Right hindlimb (tissue), 1 donor: ENCODE measurements around the gene GABBR2.
A peak's percentile ranks its signal among the peaks of the same experiment; 100 is the strongest.

ENCODE experiments used
- DNase-seq: peaks from one replicate; pipeline ENCODE4 v3.0.0-alpha.2; 2018

The GABBR2 gene

DNA sequence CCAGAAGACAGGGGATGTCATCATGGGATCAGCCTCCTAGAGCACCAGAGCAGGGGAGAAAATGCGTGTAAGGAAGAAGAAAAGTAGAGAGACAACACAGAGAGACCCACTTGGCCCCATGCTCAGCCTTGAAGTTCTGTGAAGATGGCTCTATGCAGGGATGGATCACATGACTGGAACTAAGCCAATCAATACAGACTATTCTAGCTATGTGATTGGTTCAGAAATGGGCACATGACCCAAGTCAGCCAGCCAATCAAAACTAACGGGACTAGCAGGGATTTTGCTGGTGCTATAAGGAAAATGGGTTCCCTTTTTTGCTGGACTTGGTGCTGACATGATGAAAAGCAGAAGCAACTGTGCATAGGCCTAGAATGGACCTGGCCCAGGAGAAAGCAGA, 280.3 kb downstream of the GABBR2 start:
- DNase-seq = no peak

DNA sequence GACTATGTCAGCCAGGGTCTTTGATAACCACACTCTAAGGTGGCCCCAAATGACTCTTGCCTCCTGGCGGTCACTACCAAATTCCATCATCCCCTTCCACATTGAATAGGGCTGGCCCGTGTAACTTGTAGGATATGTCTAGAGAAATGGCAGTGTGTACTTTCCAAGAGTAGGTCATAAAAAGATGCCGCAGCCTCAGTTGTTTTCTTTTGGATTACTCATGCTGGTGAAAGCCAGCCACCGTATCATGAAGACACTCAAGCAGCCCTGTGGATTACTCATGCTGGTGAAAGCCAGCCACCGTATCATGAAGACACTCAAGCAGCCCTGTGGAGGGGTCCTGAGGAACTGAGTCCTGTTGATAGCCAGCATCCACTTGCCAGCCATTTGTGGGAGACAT, 281.2 kb downstream of the GABBR2 start:
- DNase-seq = no peak

DNA sequence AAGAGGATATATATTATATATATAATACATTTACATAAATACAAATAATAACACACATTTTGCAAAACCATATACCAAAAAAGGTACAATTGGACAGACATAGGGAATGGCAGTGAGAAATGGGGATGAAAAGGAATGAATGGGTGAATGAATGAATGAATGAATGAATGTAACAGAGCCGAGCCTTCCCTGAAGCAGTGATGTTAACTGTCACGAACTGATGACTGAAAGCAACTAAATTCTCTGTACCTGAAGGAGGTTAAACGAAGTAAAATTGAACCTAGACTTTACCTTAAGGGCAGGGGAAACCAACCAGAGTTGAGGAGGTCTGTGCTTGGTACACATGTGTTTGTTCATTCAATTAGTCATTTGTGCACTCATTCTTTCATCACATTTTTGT, 283.7 kb downstream of the GABBR2 start:
- no peak for DNase-seq

DNA sequence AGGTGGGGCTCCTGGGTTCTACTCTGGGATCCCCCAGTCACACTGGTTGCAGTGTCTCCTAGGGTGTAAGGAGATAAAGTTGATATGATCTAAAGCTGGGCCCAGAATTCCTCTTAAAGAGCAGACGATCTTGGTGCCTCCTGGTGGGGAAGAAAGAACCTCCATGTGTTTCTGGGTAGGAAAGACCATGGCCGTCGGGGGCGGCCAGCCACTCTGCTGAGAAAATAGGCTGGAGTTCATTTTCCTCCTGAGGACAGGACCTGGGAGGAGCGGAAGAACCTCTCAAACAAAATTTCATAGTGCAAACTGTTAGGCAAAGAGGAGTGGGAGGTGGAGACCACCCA, 289.5 kb downstream of the GABBR2 start:
- no peak for DNase-seq

DNA sequence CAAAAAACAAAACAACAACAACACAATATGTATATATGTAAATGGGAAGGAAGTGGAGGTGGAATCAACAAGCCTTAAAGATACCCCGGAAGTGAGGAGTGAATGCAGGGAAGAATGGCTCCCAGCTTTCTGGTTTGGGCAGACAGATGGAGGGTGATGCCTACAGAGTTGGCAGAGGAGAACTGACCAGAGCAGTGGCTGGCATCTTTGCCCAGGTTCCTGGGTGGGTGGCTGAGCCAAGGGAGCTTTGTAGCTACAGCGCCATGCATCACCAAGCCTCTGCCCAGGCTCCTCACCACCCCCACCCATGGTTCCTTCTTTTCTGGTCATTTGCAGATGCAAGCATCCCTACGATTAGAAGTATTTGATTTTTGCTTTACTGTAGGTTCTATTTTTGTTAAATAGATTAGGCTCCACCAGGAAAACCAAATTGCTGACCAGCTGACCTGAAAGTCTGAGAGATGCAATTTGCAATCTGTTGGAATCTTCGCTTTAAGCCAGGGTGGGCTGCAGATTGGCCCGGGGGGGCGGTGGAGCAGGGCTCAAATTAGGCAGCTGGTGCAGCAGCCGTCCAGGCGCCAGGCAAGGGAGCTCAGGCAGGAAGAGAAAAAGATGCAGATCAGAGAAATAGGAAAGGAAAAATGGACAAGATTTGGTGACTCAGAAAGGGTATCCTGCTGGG, 290.0 kb downstream of the GABBR2 start:
- no peak for DNase-seq

DNA sequence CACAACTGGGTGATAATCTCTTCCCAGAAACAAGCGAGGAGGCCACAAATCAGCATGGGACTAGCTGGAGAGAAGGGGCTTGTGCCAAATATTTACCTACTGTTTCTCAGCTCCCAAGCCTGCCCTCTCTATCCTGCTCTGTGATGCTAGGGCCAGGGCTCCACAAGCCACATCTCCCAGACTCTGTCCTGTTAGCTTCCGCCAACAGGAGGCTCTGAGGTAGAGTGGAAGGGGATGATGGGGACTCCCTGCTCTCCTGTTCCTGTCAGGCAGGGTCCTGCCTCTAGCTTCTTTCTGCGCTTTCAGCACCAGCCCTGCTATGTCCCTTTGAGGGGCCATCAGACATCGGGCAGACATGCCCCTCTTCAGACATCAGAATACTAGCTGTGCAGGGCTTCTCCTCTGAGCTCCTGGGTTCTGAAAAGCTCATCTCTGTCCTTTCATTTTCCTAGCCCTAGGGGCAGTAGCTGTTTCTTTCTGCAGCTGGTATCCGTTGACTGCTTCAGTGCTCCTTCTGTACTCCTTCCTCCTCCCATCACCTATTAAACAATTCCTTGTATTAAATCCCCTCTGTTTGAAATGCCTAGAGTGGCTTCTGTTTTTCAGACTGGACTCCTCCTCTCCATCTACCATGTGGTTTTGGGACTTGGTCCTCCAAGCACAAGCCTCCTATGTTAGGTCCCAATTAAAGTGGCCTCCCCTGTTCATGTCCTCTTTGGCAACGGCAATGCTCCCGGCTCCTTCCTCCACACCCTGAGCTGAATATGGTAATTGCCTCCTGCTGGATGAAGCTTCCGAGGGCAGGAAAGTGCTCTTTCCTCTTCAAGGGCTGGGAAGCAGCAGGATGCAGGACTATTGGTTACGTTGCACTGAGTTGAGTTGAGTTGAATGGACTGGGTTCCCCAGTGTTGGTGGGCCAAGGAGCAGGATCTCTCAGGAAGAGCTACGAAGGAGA, 292.2 kb downstream of the GABBR2 start:
- DNase-seq = no peak

DNA sequence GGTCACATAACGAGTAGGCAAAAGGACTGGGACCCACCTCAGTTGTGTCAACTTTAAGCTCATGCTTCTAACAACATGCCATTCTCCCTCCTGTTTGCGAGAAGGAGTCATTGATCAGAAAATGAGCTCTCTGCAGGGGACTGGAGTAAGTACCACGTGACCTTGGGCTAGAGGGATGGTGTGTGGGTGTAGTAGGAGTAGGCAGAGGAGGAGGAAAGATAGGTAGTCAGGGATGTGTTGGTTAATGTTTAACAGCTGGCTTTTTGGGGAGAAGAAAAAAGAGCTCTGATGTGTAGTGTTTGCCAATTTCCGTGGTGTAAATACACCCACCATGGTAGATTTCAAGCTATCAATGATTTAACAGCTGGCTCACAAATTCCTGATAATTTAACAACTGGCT, 293.0 kb downstream of the GABBR2 start:
- no peak for DNase-seq

DNA sequence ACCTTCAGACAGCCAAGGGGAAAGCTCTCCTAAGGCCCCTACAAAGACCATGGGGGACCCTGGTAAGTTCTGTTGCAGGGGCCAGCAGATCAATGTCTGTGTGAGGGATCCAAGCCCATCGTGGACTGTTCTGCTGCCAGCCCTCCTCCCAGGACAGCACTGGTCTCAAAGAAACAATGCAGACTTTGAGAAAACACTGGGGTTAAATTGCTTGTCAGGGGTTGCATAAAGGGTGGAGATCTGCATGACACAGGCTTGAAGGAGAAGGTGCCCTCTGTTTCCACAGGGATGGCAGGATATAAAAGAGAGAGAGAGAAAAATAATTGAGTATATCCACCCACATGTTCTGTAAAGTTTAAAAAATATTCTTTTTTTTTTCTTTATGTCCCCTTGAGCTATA, 295.7 kb downstream of the GABBR2 start:
- DNase-seq = no peak

DNA sequence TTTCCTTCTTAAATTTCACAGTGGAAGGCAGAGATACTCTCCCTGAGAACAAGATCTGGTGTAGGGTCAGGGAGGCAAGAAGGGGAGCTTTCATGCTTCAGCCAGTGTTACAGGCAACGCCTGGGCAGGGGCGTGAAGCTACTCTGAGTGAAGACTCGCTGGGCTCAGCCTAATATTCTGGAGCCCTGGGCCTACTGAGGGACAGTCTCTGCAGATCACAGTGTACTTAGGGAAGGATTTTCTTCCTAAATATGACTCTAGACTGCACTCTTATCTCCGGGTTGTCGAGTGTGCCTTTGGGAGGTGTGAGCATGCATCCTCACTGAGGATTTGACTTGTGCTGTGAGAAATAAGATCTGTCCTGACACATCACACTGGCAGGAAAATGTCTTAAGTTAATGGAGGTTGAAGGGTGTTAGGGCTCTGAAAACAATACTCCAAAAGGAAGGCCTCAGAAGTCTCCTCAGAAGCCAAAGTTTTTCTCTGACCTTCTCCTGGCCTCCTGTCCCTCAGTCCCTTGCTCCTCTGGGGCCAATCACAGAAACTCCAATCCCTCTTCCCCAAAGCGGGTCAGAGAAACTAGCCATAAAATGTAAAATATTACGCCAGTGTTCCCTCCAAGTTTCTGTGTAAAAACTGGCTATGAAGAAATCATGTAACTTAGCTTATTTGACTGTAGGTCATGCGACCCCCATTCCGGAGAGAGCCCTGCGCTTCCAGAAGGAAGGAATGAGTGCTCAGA, 296.5 kb downstream of the GABBR2 start:
- no peak for DNase-seq

DNA sequence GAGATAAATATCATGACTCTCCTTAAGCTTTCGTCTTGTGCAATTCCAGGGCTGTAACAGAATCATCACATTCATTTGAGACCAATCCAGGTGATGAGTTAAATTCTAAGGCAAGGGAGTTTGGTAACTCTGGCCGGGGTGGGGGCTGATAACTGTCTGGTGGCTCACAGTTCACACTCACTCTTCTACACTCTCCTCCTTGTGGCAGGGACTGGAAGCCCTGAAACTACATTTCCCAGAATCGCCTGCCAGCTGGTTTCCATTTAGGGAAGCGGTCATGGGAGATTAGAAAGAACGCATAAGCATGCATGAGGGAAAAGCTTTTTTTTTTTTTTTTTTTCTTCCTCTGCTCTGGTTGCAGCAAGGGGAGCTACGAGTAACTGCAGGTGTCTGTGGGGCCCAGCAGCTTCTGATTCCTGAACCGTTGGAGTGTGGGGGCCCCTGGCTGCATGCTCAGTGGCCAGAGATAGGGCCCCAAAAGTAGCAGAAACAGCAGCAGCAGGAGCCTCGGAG, 298.5 kb downstream of the GABBR2 start:
- DNase-seq = peak; percentile 86

DNA sequence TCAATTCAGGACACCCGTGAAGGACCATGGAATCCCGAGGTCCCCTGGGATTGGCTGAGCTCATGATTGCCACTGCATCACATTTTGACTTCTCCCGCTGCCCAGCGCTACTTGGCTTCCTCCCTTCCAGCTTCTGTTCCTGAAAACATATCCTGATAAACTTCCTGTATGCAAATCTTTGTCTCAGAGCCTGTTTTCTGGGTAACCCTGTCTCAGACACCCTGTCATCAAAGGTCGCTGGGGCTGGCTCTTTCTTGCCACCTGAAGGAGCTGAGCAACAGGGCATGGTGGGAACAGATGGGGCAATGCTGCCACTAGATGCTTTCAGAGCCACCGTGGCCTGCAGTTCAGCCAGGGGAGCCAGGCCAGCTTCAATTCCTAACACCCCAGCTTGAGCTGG, 299.0 kb downstream of the GABBR2 start:
- no peak for DNase-seq

DNA sequence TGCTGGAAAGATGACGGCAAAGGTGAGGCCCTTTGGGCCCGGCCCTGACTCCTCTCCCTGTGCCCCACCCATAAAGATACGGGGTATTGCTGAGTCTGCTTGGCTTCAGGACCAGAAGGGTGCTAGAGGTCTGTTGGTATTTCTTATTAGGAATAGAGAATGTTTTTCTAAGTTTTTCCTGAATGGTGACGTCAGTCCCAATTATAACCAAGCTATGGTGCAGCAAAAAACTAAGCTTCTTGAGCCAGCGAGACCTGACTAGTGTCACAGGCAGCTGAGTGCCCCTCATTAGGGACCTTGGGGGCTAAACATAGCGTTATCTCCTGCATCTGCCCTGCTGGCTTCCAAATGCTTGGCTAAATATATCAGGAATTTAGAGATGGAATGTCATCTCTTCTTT, 302.3 kb downstream of the GABBR2 start:
- DNase-seq = no peak

DNA sequence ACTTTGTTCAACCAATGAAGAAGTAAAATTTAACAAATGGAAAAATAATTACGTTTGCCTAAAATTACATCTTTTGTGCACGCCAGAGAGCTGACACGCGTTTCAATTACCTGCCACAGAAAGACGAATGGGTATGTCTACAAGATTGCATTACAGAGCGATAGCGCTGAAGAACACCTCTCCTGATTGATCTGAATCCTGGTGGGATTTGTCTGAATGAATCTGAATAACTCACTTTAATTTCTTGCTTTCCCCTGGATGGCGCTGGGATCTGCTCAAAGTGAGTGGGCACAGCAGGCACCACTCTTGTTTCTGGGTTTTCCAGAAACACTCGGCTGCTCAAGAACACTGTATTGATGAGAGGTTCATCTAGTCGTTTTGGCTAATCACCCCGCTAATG, 304.5 kb downstream of the GABBR2 start:
- no peak for DNase-seq

DNA sequence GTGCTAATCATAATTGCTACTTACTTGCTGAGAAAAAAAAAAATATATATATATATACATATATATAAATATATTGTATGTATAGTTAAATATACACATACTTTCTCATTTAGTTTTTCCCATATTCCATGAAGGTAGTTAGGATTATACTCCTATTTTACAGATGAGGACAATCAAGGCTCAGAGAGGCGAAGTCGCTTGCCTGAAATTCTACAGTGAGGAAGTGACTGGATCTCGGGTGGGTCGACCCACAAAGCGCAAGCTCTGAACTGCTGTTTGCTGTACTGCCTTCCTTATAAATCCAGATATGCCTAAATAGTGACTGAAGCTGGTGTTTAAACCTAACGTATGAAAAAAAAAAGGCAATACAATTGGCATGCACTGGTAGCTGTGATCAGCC, 305.0 kb downstream of the GABBR2 start:
- no peak for DNase-seq

DNA sequence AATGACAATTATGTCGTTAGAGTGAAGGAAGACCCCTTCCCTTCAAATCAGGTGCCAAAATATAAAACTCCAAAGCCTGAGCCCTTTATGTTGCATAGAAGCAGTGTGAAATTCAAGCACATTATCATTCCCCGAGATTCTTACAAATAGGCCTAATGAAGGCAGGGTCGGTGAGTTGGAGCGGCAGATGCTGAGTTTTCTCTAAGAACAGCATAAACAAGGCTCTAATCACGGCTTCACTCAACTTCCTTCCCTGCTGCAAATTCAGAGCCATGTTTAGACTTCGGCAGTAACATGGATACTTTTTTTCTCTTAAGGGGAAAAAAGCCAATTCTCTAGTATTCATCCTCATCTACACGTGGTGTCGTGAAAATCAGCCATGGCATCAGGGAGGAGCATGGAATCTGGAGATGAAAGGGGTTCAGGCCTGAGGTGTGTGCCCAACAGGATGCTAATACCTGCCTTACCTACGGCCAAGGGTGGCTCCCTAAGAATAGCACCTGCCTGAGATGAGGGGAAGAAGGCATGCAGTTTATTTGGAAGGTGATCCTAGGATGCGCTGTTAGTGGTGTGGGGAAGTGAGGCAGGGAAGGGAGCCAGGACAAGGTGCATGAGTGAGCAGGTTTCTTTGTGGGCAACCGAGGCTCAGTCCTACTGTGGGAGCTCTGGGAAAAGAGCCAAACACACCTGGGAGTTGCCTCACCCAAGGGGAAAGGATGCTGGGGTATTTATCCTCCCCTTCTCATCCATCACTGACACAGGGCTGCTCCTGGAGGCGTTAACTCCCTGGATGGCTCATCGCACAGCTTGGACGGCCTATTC, 306.5 kb downstream of the GABBR2 start:
- no peak for DNase-seq

DNA sequence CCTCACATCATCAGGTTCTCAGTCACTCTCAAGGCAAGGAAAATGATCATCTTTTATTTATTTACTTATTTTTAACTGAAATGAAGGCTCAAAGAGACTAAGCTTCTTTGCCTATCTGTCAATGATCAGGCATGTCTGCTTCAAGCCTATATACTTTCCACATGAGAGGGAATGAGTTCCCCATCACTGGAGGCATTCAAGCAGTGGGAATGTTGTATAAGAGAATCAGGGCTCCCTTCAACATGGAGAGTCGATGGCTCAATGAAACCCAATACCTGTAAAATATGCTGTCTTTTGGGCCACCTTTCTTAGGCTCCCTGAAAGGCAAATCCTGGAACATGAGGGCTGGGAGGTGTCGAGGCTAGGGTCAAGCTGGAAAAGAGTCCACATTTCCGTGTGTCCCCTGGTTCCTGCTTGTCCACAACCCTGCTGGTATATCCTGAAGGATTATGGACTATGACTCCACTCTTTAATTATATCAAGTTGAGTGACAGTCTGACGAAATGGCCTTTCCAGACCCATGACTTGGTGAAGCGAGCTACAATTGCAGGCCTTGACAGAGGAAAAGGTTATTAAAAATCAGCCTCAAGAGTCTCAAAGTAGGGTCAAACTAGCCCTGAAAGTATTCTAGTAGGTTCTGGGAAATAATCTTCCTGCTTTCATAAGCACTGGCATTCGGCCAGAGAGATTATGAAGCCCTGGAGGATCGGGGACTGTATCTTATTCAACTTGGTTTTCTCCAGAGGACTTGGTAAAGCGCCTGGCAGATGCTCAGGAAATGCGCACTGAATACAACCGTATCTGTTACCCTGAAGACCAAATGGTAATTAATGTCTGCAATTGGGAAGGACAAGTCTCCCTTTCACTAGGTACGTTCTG, 307.4 kb downstream of the GABBR2 start:
- no peak for DNase-seq

DNA sequence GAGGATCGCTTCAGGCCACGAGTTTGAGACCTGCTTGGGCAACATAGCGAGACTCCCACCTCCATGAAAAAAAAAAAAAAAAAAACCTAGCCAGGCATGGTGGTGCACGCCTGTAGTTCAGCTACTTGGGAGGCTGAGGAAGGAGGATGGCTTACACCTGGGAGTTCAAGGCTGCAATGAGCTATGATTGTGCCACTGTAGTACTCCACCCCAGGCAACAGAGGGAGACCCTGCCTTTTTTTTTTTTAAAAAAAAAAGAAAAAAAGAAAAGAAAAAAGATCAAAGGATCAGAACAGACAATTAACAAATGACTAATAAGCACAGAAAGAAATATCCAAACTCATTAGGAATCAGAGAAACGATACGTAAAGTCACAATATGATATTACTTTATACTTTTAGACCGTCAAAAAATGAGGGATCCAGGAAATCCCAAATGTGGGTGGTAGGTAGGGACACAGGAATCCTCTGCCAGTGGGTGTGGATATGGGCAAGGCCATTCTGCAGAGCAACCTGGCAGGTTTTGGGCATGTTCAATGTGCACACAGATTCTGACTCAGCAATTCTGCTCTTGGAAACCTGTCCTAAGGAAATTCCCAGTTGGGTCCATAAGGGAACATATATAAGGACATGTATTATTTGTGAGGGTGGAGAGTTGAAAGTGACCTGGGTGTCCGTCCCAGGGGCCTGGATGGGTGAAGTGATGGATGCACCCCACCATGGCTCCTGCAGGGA, 308.6 kb downstream of the GABBR2 start:
- no peak for DNase-seq

DNA sequence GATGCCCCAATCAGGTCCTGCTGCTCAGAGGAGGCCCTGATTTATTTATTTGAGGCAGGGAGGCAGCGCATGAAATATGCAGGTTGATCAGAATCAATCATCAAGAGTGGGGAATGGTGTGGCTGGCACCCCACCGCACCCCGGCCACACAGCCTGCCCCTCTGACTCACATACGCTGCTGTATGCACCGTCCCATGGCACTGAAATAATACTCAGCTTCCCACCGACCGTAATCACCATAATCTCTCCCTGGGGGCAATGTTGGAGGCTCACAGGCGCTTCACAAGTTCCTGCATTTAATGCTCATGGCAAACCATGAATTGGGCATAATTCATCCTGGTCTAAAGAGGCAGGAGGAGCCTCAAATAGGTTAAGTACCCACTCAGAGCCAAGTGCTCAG, 312.1 kb downstream of the GABBR2 start:
- no peak for DNase-seq

DNA sequence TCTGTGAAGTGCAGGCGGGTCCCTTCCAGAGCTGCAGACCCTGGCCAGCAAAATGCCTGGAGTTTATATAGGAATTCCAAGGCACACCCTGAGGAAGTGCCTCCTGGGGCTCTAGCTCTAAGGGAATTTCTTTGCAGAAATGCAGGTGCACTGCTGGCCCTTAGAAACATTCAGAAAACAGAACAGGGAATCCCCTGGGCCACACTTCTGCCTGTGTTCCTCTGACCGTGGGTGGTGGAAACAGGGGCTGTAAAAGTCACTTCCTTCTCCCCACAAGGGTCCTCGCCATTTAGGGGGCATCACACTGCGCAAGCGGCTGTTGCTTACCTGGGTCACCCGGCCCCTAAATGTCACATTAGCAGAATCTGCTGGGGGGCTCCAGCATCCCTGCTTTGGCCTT, 312.5 kb downstream of the GABBR2 start:
- no peak for DNase-seq

DNA sequence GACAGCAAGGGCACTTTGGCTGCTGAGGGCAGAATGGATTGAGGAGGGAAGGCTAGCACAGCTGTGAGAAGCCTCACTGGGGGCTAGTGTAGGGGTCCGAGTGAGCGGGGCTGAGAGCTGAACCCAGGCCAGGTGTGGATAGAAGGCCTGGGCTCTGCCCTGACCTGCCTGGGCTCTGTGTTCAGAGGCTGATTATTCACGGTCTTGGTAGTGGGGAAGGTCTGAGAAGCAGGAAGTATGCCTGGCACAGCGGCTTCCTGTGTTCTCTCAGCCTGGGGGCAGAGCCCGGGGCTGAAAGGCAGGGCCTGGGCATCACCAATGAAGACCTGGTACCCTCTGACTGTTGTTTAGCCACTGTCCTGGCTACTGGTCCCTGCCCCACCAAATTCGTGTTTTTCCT, 316.9 kb downstream of the GABBR2 start:
- no peak for DNase-seq

DNA sequence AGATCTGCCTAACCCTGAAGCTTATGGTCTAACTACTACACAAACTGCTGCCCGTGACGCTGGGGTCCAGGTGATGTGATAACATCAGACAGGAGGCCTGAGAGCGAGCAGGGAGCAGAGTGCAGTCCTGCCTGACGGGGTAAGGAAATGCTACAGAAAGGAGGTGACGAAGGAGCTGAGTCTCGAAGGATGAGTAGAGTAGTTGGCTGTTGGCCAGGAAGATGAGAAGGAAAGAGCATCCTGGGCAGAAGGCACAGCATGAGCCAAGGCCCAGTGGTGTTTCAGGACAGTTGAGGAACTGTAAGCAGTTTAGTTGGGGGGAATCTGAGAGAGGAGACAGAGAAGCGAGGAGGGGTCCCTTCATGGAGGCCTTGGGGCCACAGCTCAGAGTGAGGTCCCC, 317.3 kb downstream of the GABBR2 start:
- no peak for DNase-seq
